Stimulated activated CD4-positive, alpha-beta T cell treated with anti-CD3 and anti-CD28 coated beads, Interleukin-15, amount 100 ng/mL, for 48 hours (primary cell): ENCODE measurements around the gene RRAS2.
"Not testable (repeated sequence)": the region's sequence is repeated elsewhere in the genome, so short reads cannot be mapped to it uniquely, and the experiment has no call there.

Experiments used
- DNase-seq, 2 donors: peaks; one replicate each; pipeline ENCODE4 v3.0.0-alpha.2; 2020; ENCODE audit warnings: low read depth in 2 of 2

Gene RRAS2

GRCh38 chr11:14358729-14359439 is at the start of gene RRAS2:
RRAS2 (minus strand) TSS chr11:14359183; CDS start chr11:14358870, 313 bp downstream.
- peak; percentile 59 to 73 for DNase-seq

GRCh38 chr11:14408612-14409011 is 49.6 kb upstream of the RRAS2 start:
- no peak for DNase-seq

- DNase-seq: not testable (repeated sequence)
These were observed 47.1 kb upstream of the RRAS2 start for GRCh38 chr11:14406116-14406515.

- DNase-seq: not testable (repeated sequence)
These were observed 44.5 kb upstream of the RRAS2 start for GRCh38 chr11:14403528-14403927.

GRCh38 chr11:14399087-14399486 is 40.1 kb upstream of the RRAS2 start:
- DNase-seq: no peak

GRCh38 chr11:14396273-14396672 is 37.3 kb upstream of the RRAS2 start:
- DNase-seq: no peak

- DNase-seq: no peak
These were observed 34.9 kb upstream of the RRAS2 start for GRCh38 chr11:14393889-14394288.

GRCh38 chr11:14393129-14393528 is 34.1 kb upstream of the RRAS2 start:
- DNase-seq: no peak

- no peak for DNase-seq
These were observed 31.7 kb upstream of the RRAS2 start for GRCh38 chr11:14390669-14391068.

GRCh38 chr11:14388352-14388751 is 29.4 kb upstream of the RRAS2 start:
- DNase-seq: no peak

- DNase-seq: no peak
These were observed 28.0 kb upstream of the RRAS2 start for GRCh38 chr11:14386895-14387480.

- no peak for DNase-seq
These were observed 27.1 kb upstream of the RRAS2 start for GRCh38 chr11:14386081-14386480.

GRCh38 chr11:14384338-14384737 is 25.4 kb upstream of the RRAS2 start:
- no peak for DNase-seq

- no peak for DNase-seq
These were observed 23.0 kb upstream of the RRAS2 start for GRCh38 chr11:14381968-14382367.

GRCh38 chr11:14380947-14381561 is 22.1 kb upstream of the RRAS2 start:
- DNase-seq: peak; percentile 14 to 17

- no peak for DNase-seq
These were observed 21.3 kb upstream of the RRAS2 start for GRCh38 chr11:14380125-14380936.

- DNase-seq: no peak
These were observed 19.2 kb upstream of the RRAS2 start for GRCh38 chr11:14378171-14378570.

GRCh38 chr11:14376920-14377319 is 17.9 kb upstream of the RRAS2 start:
- DNase-seq: no peak

GRCh38 chr11:14374922-14375830 is 16.2 kb upstream of the RRAS2 start:
- no peak for DNase-seq

- DNase-seq: no peak
These were observed 15.1 kb upstream of the RRAS2 start for GRCh38 chr11:14373941-14374646.

- DNase-seq: no peak
These were observed 13.0 kb upstream of the RRAS2 start for GRCh38 chr11:14372011-14372410.
